ENCODE measurements around the gene ATG13.

Gene ATG13

DNA sequence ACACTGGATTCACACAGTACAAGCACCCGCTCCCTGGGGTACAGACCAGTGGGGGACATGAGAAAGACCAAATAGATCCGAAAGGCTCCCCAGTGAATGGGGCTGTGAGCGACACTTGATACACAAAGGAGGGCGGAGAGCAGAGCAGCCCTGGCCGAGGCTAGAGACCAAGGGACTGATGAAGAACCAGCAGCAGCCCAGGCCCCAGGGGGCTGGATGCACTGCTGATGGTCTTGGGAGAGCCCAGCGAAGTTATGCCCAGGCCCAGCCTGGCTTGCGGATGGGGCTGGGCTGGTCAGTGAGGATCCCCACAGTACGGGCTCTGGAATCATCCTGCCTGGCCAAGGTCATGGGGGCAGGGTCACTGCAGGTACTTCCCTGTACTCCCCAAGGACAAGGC, 59.8 kb downstream of the ATG13 start:
- no peak for DNase-seq

DNA sequence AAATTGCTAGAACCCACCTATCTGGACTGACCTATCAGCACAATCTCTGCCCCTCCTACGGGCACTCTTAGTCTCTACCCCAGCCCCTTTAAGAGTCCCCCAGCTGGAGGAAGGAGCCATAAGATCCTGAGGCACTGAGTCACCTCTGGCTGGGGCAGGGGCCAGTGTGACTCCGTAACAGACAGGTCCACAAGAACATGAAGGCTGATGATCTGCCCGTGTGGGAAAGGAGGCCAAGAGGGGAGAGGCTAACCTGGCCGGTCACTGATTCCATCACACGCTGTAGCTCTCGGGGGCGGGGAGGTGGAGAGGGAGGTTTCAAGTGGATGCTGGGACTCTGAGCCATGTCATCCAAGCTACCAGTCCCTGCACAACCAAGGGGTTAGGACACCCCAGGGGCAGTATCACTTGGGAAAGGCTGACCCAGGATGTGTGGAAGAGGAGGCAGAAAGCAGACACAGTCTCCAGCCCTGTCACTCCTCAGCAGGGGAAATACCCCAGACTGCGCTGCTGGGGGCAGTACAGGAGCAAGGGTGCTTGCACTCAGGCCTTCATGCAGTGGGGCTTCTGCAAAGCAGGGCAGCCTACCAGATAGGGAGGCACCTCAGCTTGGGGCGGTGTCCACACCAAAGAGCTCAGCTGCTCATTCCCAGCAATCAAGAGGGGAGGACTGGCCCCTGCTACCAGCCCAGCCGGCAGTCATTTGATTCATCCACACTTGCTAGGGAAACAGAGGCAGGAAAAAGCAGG, 60.8 kb downstream of the ATG13 start:
- DNase-seq: no peak

DNA sequence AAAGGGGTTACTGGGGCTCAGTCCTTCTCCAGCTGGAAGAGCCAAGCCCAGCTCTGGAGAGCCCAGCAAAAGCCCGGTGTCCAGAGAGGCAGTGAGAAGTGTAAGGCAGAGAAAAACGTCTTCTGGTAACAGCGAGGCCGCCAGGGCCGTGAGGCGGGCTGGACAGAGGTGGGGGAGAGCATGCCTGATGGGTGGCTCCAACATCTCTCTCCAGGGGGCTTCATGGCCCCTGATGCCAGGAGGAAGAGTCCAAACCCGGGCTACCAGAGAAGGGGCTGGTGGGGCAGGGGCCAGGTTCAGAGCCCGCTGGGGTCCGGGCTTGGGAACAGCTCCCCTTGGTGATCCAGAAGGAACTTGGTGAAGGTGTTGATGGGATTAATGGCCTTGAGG, 61.4 kb downstream of the ATG13 start:
- no peak for DNase-seq

DNA sequence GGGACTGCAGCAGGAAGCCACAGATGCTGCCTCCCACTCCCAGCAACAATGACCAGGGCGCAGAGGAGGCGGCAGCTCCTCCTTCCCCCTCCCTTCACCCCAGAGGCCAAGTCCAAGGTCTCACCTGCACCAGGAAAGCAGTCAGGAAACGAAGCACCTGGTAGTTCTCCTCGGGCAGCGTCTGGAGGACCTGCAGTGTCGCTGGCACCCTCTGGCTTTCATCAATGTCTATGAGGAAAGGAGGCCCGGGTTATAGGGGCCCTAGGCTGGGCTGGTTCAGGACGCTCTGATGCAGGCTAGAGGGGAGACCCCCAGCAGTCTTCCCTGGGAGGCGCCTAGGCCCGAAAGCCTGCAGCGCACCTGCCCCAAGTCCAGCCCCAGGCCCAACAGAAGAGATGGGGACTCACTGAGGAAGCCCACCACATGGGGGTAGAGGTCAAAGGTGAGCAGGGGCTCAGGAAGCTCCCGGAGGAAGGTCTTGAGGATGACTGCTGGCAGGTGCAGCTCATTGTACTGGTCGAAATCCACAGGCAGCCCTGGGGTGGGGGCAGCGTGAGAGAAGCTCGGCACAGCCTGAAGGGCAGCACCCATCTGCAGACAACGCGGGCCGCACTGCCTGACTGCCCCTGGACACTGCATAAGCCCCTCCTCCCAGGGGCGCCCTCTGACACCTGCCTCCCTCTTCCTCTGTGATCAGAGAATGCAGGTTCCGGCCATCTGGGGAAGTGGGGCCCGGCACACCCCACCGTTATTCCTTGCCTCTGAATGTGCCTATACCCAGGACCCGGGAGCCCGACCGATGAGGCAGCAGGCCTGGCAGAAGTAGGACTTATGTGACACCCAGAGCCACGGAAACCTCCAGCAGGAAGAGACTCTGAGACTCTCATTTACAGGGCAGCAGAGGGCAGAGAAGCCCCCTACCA, 62.1 kb downstream of the ATG13 start:
- no peak for DNase-seq

DNA sequence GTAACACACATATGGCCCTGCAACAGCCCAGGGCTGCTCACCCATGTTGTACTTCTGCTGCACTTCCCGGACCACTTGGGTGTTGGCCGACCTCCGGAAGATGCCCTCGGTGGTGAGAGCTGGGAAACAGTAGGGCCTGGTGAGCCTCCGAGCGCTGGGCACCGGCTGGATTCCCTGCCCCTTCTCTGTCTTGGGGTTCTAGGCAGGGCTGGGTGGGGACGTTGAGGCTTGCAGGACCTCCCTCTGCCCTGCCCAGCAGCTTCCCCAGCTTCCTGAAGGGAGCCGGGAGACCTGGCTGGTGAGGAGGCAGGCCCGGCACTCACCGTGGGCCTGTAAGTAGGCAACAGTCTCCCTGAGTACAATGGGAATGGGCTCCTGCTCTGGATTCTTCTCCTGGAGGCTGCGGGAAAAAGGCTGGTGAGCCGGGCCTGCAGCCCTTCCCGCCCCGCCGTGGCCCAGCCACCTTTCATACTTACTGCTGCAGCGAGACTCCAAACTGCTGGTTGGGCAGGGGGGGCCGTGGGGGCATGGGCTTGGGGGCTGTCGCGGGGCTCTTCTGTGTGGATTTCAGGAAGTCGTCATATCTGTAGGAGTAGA, 62.9 kb downstream of the ATG13 start:
- no peak for DNase-seq

DNA sequence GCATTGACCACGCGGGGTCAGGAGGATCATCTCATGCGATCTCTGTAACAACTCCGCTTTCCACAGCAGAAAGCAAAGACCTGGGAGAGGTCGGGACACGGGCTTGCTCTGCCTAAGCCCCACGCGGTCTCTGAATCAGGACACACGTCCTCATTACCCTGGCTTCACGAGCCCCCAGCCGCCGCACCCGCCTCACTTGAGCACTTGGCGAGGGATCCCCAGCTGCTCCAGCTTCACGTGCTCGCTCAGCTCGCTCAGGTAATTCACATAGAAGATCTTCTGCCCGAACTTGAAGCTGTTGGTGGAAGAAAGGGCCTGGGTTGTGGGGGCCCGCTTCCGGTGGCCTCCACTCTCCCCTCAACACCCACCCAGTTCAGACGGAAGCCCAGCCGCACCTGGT, 63.5 kb downstream of the ATG13 start:
- no peak for DNase-seq

DNA sequence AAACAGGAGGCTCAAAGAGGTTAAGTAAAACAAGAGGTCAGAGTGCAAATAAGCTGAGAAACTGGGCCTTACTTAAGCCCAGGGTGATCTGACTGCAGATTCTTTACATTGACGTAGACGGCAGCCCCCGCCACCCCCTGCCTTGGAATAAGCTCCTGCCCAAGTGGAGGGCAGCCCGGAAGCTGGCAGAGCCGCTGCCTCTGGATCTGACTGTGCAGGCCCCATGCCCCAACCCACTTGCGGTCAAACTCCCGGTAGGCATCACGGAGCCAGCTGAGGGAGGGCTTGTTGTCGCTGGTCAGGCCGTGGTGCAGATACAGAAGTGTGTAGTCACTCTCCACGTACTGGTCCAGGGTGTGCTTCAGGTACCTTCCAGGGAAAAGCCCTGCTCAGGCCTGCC, 64.5 kb downstream of the ATG13 start:
- no peak for DNase-seq

DNA sequence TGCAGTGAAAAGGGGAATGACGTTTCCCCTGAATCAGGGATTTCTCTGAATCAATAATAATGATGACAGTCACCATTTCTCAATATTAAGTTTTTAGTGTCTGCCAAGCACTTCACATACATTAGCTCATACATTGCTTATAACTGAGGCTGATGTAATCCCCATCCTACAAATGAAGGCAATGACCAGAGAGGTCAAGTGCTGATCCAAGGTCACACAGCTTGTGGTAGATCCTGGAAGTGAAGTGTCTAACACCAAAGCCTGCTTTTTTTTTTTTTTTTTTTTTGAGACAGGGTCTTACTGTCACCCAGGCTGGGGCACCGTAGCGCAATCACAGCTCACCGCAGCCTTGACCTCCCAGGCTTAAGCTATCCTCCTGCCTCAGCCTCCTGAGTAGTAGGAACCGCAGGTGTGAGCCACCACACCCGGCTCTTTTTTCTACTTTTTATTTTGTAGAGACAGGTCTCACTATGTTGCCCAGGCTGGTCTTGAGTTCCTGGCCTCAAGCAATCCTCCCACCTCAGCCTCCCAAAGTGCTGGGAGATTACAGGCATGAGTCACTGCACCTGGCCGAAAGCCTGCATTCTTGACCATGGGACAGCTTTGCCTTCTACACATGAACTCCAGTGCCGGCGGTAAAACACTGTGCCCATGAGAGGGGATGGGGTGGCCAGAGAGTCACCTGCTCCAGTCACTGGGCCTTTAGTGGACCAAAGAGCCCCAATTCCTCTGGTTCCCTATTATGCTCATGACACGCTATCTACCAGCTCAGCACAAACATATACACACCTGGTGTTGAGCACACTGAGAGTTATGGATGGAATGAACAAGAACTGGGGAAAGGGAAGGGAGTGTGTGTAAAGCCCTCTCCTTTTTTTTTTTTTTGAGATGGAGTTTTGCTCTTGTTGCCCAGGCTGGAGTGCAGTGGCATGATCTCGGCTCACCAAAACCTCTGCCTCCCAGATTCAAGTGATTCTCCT, 65.7 kb downstream of the ATG13 start:
- no peak for DNase-seq

DNA sequence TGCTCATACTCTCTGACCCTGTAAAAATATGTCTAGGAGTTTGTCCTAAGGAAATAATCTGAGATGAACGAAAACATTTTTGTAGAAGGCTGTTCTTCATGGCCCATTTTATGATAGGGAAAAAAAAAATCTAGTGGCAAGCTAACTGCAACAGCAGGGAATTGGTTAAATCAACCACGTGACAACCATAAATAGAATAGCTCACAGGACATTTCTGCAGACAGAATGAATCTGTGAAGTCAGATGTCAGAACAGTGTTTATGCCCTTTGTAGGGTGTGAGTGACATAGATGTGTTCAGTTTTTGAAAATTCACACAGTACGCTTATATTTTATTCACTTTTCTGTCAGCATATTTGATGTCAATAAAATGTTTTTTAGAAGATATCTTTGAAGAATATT, 67.0 kb downstream of the ATG13 start:
- DNase-seq: no peak

DNA sequence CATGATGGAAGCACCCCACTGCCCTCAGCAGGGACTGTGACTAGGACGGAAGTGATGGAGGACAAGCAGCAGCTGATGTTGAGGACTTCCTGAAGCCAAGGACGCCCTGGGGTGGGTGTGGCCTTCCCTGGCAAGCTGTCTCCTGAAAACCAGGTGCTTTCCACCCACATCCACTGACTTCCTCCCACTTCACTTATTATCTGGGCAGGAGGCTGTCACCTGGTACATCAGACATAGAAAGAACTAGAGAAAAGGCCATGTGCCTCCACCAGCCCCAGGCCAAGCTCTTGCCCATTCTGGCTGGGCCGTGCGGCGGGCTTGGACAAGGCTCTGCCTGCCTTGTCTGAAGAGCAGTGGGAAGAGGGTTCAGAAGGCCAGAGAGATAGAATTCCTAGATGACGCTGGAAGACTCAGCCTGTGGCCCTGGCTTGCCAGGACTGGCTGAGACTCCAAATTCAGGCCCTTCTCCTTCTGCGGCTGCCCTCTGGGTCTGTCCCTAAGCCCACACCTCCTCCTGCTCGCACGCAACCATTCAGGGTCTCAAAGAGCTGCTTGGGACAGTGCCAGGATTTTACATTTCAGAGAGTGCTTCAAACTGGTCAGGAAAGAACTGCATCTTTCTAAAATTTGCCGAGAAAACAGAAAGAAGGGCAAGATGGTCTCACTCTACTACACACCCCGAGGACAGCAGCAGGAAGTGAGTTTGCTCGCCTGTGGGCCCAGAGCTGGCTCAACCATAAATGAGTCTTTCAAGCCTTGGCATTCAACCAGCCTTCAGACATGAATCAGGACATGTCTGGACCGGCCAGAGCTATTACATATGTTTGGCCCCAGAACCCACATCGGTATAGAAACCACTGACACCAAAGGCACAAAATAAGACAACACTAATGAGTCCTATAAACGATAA, 69.8 kb downstream of the ATG13 start:
- DNase-seq: no peak

DNA sequence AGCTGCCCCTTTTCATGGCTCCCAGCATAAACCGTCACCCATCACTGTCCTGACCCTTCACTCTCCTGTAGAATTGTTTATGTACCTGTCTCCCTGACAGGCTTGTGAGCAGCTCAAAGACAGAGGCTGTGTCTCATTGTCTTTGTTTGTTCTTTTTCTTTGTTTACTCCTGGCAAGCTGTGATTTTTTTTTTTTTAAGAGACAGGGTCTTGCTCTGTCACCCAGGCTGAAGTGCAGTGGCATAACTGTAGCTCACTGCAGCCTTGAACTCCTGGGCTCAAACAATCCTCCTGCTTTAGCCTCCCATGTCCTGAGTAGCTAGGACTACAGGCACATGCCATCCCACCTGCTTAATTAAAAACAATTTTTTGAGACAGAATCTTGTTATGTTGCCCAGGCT, 73.3 kb downstream of the ATG13 start:
- no peak for DNase-seq

DNA sequence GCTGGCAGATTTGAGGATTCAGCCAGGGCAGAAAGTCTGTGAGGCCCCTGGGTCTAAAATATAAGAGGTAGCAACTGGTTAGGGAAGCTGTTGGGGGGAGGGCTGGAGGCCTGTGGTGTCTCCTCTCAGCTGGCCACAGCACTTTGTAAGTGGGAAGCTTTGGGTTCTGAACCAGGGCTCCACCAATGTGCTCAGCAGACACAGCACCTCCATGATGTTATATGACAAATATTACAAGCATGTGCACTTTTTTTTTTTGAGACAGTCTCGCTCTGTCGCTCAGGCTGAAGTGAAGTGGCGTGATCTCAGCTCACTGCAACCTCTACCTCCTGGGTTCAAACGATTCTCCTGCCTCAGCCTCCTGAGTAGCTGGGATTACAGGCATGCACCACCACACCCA, 75.1 kb downstream of the ATG13 start:
- DNase-seq: no peak

DNA sequence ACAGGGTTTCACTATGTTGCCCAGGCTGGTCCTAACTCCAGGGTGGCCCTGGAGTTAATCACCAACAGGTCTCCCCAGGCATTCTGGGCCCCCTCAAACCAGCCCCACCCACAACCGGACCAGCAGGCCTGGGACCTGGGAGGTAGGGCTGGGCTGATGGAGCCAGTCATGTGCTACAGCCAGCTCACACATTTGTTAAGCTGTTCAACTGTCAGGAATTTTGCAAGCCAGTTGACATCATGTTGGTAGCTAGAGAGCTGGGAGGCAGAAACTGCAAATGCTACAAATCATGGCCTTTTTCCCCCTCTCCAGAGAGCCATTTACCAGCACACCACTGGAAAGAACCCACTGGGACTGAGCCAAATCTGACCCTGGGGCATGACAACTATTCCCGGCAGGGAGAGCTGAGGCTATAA, 76.3 kb downstream of the ATG13 start:
- DNase-seq: no peak

DNA sequence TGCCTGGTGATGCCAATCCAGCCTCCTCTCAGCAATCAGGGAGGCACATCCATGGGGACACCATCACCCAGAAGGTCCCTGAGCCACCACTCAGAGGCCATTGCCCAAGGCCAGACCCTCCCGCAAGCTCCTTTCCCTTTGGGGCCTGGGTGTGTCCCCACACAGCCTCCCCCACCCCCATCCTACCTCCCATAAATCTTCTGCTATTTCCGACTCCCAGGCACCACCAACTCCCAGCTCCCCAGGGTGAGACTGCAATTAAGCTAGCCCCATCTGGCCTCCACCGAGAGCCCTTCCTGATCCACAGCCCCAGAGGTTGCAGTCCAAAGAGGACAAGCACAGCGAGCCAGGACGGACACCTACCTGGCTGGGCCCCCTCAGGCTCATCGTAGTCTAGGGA, 76.7 kb downstream of the ATG13 start:
- DNase-seq: no peak

DNA sequence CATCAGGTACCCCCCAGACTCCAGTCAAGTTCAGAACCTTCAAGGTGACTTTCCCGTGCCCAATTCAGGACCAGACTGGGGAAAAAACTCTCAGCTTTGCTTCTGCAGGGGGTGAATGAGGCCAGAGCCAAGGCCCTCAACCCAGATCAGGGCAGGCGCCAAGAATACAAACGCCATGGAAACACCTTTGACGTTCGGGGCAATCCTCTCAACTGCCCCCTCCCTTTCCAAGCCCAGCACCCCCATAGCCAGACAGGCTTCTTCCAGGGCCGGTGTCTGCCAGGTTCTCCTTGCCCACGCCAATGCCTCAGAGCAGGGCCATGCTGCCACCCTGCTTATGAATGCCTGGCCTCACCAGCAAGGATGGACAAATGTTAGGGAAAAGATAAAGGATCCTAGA, 77.3 kb downstream of the ATG13 start:
- DNase-seq: no peak

DNA sequence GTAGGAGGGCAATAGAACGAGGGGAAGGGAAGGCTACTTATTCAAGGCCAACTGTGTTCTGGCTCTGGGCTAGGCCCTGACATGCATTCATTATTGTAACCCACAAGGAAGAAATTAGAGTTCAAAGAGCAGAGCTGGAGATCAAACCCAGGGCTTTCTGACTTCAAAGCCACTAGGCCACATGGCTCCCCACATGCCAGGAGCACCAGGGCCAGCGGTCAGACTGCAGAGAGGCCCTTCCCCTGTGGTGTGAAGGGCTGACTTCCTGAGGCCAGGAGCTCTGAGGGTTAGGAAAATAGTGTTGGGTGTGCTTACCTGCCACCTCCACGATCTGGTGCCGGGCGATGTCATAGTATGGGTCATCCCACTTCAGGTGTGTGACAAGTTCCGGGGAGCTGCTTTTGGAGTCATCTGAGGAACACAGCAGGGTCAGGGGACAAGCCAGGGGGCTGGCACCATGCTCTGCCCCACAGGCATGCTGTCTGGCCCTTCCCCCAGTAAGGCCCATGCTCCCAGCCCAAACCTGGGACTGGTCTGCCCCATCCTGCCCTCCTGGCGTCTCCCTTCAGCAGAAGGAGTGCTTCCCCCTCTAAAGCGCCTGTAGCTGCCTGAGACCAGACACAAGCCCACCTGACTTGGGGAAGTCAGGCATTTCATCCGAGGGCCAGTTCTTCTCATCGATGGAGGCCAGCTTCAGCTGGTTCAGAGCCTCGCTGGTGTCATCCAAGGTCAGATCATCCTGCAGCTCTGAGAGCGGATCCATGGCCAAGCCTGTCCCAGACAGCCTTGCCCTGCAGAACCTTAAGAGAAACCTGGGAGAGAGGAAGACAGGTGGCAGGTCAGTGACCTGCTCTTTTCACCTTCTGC, 78.2 kb downstream of the ATG13 start:
- DNase-seq: no peak

DNA sequence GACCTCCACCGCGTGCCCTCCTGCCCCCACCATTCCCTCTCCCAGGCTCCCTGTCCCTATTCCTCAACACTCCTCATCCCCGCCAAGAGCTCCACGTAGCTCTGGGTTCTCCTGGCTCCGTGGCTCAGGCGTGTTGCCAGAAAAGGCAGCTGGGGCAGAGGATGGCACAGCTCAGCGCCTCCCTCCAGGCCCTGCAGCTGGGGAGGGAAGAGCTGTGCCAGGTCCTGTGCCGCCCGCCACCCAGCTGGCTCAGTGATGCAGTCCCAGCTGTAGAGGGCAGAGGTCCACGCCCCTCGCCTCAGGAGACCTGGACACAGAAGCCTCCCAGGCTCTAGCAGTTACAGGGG, 78.8 kb downstream of the ATG13 start:
- no peak for DNase-seq

DNA sequence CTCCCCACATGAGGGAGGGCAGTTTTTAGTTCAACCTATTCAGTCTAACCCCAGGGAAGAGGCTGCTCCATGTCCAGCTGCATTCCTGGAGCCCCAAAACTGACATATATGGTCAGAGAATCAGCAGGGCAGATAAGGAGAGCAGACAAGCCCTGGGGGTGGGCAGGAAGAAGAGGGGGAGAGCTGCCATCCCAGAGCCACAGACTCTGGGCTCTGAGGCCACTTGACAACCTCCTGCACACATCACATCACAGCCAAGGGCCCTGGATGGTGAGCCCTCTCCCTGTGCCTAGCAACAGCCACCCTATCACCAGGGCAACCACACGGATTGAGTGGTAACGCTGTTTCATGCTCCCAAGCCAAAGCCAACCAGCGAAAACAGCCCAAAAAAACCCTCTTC, 80.0 kb downstream of the ATG13 start:
- no peak for DNase-seq

DNA sequence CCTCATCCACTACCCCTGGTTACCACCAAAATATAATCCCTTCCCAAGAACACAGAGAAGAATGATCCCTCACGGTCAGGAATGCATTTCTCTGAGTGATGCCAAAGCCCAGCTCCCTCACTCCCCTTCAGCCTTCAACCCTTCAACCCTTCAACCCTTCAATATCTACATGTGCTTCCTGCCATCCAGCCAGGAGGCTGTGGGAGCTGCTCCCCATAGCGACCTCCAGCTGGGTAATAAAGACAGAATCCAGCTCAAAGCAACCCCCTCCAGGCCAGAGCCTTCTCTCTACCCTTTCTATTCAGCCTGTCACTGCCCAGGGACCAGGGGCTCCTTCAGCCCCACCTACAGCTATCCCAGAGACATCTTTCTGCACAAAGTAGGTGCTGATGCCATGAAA, 80.4 kb downstream of the ATG13 start:
- no peak for DNase-seq

DNA sequence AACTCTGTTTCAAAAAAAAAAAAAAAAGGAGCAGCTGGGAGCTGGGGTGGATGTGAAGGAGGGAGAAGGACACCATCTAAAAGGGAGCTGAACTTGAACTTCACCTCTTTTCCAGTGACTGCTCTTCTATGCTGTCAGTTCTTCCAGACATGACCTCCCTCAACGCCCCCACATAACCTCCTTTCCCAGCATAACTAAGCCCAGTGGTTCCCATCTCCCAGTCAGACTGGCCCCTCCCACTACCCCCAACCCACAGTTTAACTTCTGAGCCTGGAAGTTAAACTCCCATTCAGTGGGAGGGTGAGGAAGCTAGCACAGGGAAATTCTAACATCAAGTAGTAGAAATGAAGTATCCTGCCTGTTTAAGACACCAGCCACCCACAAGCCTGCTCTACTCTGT, 81.2 kb downstream of the ATG13 start:
- no peak for DNase-seq
